ENCODE data around the gene CORT.

Gene CORT

DNA sequence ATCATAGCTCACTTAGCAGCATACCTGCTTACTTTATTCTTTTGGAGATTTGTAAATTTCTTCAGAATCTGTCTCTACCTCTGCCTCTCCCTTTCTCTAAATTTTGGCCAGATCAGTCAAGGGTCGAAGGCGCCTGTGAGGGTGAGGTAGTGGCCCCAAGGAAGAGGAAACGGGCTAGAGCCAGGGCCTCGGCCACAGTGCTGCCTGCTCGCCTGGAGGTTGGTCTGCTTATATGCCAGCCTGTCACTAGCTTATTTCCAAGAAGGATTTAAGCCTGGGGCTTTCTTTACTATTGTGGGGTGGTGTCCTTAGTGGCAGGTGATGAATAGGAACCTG, 44.6 kb downstream of the CORT start:
- H3K36me3 ChIP-seq (ENCODE audit: control insufficient read depth, insufficient read depth, low read length): no peaks in the 10 kb centered on the region
- H3K4me3 ChIP-seq (ENCODE audit: low read length): no peak overlapping the region
- H3K27ac ChIP-seq (ENCODE audit: low read depth, low read length): no peak overlapping the region
- H3K27me3 ChIP-seq (ENCODE audit: control insufficient read depth, insufficient read depth, low read length): no peaks in the 10 kb centered on the region
- H3K4me1 ChIP-seq (ENCODE audit: control insufficient read depth, insufficient read depth, low read length): peaks cover 7% of the 10 kb centered on the region
- H3K9ac ChIP-seq (ENCODE audit: low read length): no peak overlapping the region

DNA sequence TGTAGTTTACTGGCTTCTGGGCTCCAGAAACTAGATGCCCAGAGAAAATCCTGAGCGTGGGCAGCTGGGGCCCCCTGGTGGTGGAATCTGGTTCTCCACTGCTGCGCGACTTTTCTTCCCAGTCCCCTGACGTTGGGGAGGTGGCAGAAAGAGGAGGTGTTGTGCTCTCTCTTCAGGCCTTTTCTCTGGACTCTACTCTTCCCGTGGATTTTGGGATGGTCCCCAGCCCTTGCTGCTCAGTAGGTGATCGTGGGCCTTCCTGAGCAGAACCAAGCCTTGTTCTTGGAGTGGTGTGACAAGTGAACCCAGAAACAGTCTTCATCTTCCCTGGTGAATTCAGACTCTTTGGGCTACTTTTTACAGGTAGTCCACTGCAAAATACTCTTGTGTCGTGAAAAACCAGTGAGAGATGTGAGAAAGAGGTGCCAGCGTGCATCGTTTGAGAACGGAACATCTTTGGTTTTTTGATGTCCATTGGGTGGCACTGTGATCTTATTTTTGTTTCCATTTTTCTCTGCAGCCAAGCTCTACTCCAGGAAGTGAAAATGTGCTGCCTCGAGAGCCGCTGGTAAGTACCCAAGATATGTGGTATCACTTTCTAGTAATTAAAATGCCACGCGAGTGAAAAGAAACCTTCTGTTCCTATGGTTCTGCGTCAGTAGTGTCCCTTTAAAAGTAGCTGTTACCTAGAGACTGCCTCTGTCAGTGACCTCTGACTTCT, 45.1 kb downstream of the CORT start:
- peak overlapping the region; percentile 72 for H3K4me3 ChIP-seq (ENCODE audit: low read length)
- H3K27me3 ChIP-seq (ENCODE audit: control insufficient read depth, insufficient read depth, low read length): no peaks in the 10 kb centered on the region
- H3K4me1 ChIP-seq (ENCODE audit: control insufficient read depth, insufficient read depth, low read length): peaks cover 7% of the 10 kb centered on the region
- no peak overlapping the region for H3K27ac ChIP-seq (ENCODE audit: low read depth, low read length)
- H3K9ac ChIP-seq (ENCODE audit: low read length): no peak overlapping the region
- no peaks in the 10 kb centered on the region for H3K36me3 ChIP-seq (ENCODE audit: control insufficient read depth, insufficient read depth, low read length)

DNA sequence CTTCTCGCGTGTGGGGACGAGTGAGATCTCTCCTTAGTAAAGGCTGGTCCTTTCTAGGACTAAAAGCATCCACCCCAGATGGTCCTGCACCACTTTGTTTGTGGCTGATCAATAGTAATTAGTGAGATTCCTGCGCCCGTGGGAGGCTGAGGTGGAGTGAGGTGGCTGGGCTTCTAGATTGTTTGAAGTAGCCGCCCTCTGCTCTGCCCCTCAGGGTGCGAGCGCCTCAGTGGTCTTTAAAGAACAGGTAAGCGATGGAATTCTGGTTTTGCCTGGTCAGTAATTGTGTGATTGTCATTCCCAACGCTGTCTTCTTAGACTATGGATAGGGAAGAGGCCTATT, 45.6 kb downstream of the CORT start:
- Histone ChIP-seq H3K36me3 (ENCODE audit: control insufficient read depth, insufficient read depth, low read length) (no peaks in the 10 kb centered on the region), H3K27me3 (ENCODE audit: control insufficient read depth, insufficient read depth, low read length) (no peaks in the 10 kb centered on the region), H3K27ac (ENCODE audit: low read depth, low read length) (no peak overlapping the region), H3K9ac (ENCODE audit: low read length) (peak overlapping the region; percentile 17), H3K4me3 (ENCODE audit: low read length) (peak overlapping the region; percentile 72), H3K4me1 (ENCODE audit: control insufficient read depth, insufficient read depth, low read length) (peaks cover 7% of the 10 kb centered on the region)

DNA sequence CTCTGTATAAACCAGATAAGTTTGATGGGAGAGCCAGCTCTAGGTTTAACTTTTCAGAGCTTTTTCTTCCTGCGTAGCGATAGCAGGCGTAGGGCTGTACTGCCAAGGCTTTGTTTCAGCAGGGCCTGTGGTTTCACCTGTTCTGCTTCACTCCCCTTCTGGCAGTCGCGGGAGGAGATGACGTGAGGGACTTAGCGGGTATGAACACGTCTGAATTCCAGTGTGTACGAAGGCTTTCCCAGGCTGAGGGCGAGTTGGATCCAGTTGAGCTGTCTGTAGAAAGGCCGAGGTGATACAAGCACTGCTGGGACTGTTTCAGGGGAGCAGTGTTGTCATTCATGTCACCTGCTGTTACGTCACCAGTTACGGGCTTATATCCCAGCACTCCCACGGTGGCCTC, 46.1 kb downstream of the CORT start:
- peak overlapping the region; percentile 17 for H3K9ac ChIP-seq (ENCODE audit: low read length)
- no peaks in the 10 kb centered on the region for H3K27me3 ChIP-seq (ENCODE audit: control insufficient read depth, insufficient read depth, low read length)
- H3K36me3 ChIP-seq (ENCODE audit: control insufficient read depth, insufficient read depth, low read length): no peaks in the 10 kb centered on the region
- peaks cover 7% of the 10 kb centered on the region for H3K4me1 ChIP-seq (ENCODE audit: control insufficient read depth, insufficient read depth, low read length)
- H3K27ac ChIP-seq (ENCODE audit: low read depth, low read length): no peak overlapping the region
- no peak overlapping the region for H3K4me3 ChIP-seq (ENCODE audit: low read length)

DNA sequence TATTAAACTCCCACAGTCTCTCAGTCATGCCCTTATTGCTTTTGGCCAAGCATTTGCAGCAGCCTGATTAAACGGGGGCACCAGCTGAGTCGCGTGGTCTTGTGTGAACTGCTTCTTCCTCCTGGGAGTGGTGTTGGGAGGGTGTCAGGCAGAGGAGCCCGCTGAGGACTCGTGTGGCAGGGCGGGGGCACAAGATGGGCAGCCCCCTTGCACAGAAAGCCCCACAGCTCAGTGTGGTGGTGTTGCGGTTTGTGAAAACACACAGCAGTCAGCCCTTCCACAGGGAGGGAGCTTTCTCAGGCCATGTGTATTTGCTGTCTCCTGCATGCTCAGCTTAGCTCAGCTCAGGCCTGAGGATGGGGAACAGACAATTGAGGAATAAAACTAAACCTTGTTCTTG, 47.3 kb downstream of the CORT start:
- Histone ChIP-seq H3K9ac (ENCODE audit: low read length) (no peak overlapping the region), H3K4me1 (ENCODE audit: control insufficient read depth, insufficient read depth, low read length) (peaks cover 7% of the 10 kb centered on the region), H3K27ac (ENCODE audit: low read depth, low read length) (no peak overlapping the region), H3K27me3 (ENCODE audit: control insufficient read depth, insufficient read depth, low read length) (no peaks in the 10 kb centered on the region), H3K4me3 (ENCODE audit: low read length) (no peak overlapping the region), H3K36me3 (ENCODE audit: control insufficient read depth, insufficient read depth, low read length) (no peaks in the 10 kb centered on the region)

DNA sequence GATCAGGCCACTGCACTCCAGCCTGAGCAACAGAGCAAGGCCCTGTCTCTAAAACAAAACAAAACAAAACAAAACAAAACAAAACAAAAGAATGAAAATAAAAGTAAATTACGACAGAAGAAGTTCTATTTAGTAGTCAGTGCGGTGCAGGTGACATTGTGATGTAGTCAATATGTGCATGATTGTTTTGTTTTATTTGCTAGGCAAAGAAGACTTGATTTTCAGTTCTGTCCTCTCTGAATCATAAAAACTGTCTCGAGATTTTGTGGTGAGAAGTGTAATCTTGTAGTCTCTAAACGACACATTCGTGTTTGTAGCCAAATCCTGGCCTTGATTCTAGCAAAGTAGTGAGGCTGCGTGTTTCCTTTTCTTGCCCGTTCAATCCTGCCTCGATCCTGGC, 48.4 kb downstream of the CORT start:
- Histone ChIP-seq H3K27me3 (ENCODE audit: control insufficient read depth, insufficient read depth, low read length) (no peaks in the 10 kb centered on the region), H3K4me1 (ENCODE audit: control insufficient read depth, insufficient read depth, low read length) (peaks cover 7% of the 10 kb centered on the region), H3K9ac (ENCODE audit: low read length) (no peak overlapping the region), H3K36me3 (ENCODE audit: control insufficient read depth, insufficient read depth, low read length) (no peaks in the 10 kb centered on the region), H3K4me3 (ENCODE audit: low read length) (no peak overlapping the region), H3K27ac (ENCODE audit: low read depth, low read length) (no peak overlapping the region)

All from rectal smooth muscle tissue (tissue), 1 donor.